ENCODE results near the gene MBD6. TPM values are rescaled to one million over a fixed set of nuclear protein-coding genes. Genes with fewer than 3 reads are reported as not detected.

Gene MBD6
- polyA plus RNA-seq, 1 experiment, result 8.3 TPM

DNA sequence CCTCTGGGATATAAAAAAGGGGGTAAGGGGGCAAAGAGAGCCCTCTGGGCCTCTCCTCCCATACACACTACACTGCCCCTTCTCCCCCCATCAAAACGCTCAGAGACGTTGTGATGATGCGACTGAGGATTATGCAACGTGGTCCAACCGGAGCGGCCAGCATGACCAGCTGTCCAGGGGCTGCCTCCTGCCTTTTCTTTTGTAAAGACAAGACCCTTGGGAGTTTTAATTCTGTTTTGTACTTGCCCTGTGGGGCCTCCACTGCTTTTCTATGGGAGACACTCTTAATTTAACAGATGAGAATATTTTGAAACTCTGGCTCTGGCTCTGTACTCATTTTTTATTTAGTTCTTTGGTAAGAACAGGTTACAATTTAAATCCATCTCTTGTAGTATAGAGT is 7.2 kb downstream of the MBD6 start:
- no peak for DNase-seq (ENCODE audit: low read depth)
- no peaks in the 10 kb centered on the region for H3K27me3 ChIP-seq (ENCODE audit: control insufficient read depth, insufficient read depth, low read length)
- POLR2A ChIA-PET, result interaction anchor here (0.6 kb wide), 1 partner anchor 10 kb away, joined by 4 read pairs; no protein-coding TSS in a partner anchor
- H3K36me3 ChIP-seq (ENCODE audit: control insufficient read depth, insufficient read depth, low read length), result peaks cover 49% of the 10 kb centered on the region
- TF ChIP-seq, protein P1, sequence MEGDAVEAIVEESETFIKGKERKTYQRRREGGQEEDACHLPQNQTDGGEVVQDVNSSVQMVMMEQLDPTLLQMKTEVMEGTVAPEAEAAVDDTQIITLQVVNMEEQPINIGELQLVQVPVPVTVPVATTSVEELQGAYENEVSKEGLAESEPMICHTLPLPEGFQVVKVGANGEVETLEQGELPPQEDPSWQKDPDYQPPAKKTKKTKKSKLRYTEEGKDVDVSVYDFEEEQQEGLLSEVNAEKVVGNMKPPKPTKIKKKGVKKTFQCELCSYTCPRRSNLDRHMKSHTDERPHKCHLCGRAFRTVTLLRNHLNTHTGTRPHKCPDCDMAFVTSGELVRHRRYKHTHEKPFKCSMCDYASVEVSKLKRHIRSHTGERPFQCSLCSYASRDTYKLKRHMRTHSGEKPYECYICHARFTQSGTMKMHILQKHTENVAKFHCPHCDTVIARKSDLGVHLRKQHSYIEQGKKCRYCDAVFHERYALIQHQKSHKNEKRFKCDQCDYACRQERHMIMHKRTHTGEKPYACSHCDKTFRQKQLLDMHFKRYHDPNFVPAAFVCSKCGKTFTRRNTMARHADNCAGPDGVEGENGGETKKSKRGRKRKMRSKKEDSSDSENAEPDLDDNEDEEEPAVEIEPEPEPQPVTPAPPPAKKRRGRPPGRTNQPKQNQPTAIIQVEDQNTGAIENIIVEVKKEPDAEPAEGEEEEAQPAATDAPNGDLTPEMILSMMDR (IDR thresholded peaks at IDR 0.05; ENCODE audit: insufficient read depth, low read depth, low read length), result no peak
- CTCF ChIA-PET, result no interaction called here
- no peak overlapping the region for H3K4me3 ChIP-seq (ENCODE audit: low read depth, low read length)

DNA sequence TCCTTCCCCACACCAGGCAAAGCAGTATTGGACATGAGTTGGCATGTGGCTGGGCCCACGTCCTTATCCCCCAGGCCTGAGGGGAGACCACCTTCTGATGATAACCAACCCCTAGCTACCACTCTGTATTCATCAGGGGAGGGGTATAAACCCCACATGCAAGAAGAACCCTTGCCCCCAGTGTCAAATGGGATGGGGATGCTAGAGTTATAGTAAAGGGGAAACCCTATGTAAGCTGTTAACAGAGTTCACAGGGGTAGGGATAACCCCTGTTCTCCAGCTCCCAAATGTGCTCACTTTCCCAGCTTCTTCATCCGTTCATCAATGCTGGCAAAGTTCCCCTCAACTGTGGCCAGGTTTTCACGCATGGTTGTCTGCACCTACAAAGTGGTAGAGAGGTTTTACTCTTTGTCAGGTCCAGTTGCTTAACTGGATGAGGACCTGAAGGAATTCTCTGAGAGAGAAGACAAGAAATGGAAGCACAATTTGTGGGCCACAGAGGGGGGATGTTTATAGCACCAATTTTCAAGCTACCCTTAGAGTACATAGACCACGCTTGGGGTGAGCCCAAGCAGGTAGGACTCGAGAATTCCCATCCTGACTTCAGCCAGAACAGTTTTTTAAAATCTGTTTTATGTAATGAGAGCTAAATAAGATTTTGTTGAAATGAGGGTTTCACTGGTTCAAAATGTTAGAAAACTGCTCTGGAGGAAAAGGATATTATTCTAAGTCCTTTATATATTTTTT is 7.9 kb downstream of the MBD6 start:
- POLR2A ChIA-PET, result interaction anchor here (0.6 kb wide), 1 partner anchor 11 kb away, joined by 4 read pairs; no protein-coding TSS in a partner anchor
- no peak for DNase-seq (ENCODE audit: low read depth)
- no peak overlapping the region for H3K4me3 ChIP-seq (ENCODE audit: low read depth, low read length)
- no peaks in the 10 kb centered on the region for H3K27me3 ChIP-seq (ENCODE audit: control insufficient read depth, insufficient read depth, low read length)
- CTCF ChIA-PET, result interaction anchor here (1.1 kb wide), 1 partner anchor 13 kb away, joined by 3 read pairs; no protein-coding TSS in a partner anchor
- TF ChIP-seq, protein P1 (IDR thresholded peaks at IDR 0.05; ENCODE audit: insufficient read depth, low read depth, low read length), result no peak
- H3K36me3 ChIP-seq (ENCODE audit: control insufficient read depth, insufficient read depth, low read length), result peaks cover 48% of the 10 kb centered on the region

DNA sequence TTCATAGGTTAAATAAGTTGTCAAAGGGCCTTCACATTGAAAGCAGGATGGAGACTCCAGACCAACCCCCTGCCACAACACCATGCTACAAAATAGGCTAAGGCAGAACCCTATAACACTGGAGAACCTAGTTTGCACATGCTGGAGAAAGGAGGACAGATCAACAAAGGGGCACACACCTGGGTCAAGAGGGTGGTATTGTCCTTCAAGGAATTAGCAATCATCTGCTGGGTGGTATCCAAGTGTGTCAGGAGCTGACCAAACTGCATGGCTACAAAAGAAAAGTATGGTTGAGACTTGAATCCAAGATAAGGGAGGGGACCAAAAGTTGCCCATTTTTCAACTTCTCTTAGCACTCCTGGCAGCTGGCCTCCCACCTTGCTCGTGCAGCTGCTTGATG is 9.2 kb downstream of the MBD6 start:
- CTCF ChIA-PET, result interaction anchor here (0.6 to 1.1 kb wide), 2 partner anchors 13 to 101 kb away, joined by 3 read pairs; partner anchors contain the start of gene B4GALNT1
- no peak for DNase-seq (ENCODE audit: low read depth)
- POLR2A ChIA-PET, result no interaction called here
- no peaks in the 10 kb centered on the region for H3K27me3 ChIP-seq (ENCODE audit: control insufficient read depth, insufficient read depth, low read length)
- TF ChIP-seq, protein P1 (IDR thresholded peaks at IDR 0.05; ENCODE audit: insufficient read depth, low read depth, low read length), result no peak
- peaks cover 44% of the 10 kb centered on the region for H3K36me3 ChIP-seq (ENCODE audit: control insufficient read depth, insufficient read depth, low read length)
- H3K4me3 ChIP-seq (ENCODE audit: low read depth, low read length), result no peak overlapping the region

DNA sequence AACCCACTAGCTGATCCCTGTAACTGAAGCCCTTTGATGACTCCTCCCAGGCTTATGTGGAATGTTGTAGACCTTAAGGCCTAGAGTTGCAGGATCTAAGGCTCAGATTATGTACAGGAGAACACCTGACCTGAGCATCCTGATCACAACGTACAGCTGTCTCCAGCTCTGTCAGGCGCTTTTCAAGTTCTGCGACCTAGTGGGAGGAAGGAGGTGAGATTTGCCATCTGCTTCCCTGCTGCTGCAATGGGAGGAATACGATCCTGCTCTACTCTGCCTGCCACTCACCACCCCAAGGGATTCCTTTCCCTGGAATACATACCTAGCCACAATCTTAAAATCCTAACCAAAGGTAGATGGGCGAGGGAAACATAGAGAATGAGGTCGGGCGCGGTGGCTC is 10.5 kb downstream of the MBD6 start:
- ChIA-PET POLR2A (no interaction called here), CTCF (no interaction called here)
- no peak for DNase-seq (ENCODE audit: low read depth)
- TF ChIP-seq, protein P1 (IDR thresholded peaks at IDR 0.05; ENCODE audit: insufficient read depth, low read depth, low read length), result no peak
- no peaks in the 10 kb centered on the region for H3K27me3 ChIP-seq (ENCODE audit: control insufficient read depth, insufficient read depth, low read length)
- peaks cover 40% of the 10 kb centered on the region for H3K36me3 ChIP-seq (ENCODE audit: control insufficient read depth, insufficient read depth, low read length)
- H3K4me3 ChIP-seq (ENCODE audit: low read depth, low read length), result no peak overlapping the region

DNA sequence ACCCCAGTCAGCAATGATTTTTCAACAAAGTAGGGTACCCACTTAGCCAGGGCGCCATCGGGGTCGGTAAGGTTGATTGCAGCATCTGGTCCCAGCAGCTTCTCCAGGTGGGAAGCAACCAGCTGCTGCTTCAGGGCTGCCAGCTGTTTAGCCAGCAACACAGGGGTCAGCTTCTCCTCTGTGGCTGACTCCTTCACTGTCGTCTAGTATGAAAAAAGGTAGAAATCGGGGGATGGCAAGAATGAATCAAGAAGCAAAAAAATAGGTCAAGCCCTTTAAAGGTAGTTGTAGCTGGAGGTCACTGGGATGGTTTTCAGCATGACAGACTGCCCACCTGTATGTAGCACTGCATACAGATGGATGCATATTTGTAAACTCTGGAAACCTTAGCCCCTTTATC is 11.6 kb downstream of the MBD6 start:
- peaks cover 37% of the 10 kb centered on the region for H3K36me3 ChIP-seq (ENCODE audit: control insufficient read depth, insufficient read depth, low read length)
- CTCF ChIA-PET, result no interaction called here

More for the DNA sequence above, 11.6 kb downstream of the MBD6 start:
- TF ChIP-seq, protein P1 (IDR thresholded peaks at IDR 0.05; ENCODE audit: insufficient read depth, low read depth, low read length), result no peak
- DNase-seq (ENCODE audit: low read depth), result no peak
- POLR2A ChIA-PET, result interaction anchor here (0.6 kb wide), 1 partner anchor 12 kb away, joined by 3 read pairs; no protein-coding TSS in a partner anchor
- no peak overlapping the region for H3K4me3 ChIP-seq (ENCODE audit: low read depth, low read length)
- no peaks in the 10 kb centered on the region for H3K27me3 ChIP-seq (ENCODE audit: control insufficient read depth, insufficient read depth, low read length)

All from BJ (cell line).